Measurements from ENCODE around the gene STK33. TPM values are rescaled to one million over a fixed set of nuclear protein-coding genes. Genes with fewer than 3 reads are reported as not detected.

Gene STK33
- total and polyA plus RNA-seq, 2 donors (not counting 3 experiments of a cell fraction or from before 2014, with no cell fraction given) = 0.63 to 3.4 TPM

- TF ChIP-seq MAX (IDR thresholded peaks at IDR 0.05; ENCODE audit: insufficient read depth, insufficient read length) (no peak), CTCF (IDR thresholded peaks at IDR 0.05; ENCODE audit: extremely low read depth in 1 of 2, insufficient read depth in 1 of 2, low read depth in 1 of 2, low read length in 2 of 2) (no peak), EZH2 (IDR thresholded peaks at IDR 0.05; ENCODE audit: borderline replicate concordance, low read depth, low read length, severe bottlenecking) (no peak), JUN (IDR thresholded peaks at IDR 0.05; ENCODE audit: borderline replicate concordance, insufficient read depth, insufficient read length, low read depth) (no peak), MYC (IDR thresholded peaks at IDR 0.05; ENCODE audit: low read depth, low read length) (no peak), FOS (IDR thresholded peaks at IDR 0.05; ENCODE audit: borderline replicate concordance, insufficient read depth, low read length) (no peak), POLR2AphosphoS5 (IDR thresholded peaks at IDR 0.05; ENCODE audit: insufficient read depth, low read depth, low read length) (no peak)
- dilution Hi-C loops (cut with MboI; ENCODE audit: extremely low pct_ligation_motif_present, low sequenced_read_pairs) = no loop called here
- DNase-seq (ENCODE audit: low read depth, low spot score) (no peak), FAIRE-seq (no peak)
- Histone ChIP-seq H3K4me2 (ENCODE audit: insufficient read depth, low read length) (no peak overlapping the region), H3K9me3 (replicated peaks; ENCODE audit: control insufficient read depth, insufficient read depth, low read length) (no peaks in the 10 kb centered on the region), H3K4me3 (replicated peaks in 1 of 3; ENCODE audit: insufficient read depth in 1 of 3, low read depth in 1 of 3, low read length in 3 of 3) (no peak overlapping the region), H3K9me1 (replicated peaks; ENCODE audit: control insufficient read depth, extremely low read depth, insufficient read depth, low read length) (no peaks in the 10 kb centered on the region), H3K27ac (ENCODE audit: insufficient read depth, low read depth, low read length) (no peak overlapping the region), H4K20me1 (replicated peaks; ENCODE audit: control insufficient read depth, extremely low read depth, insufficient read depth, low read length) (no peaks in the 10 kb centered on the region), H3K4me1 (ENCODE audit: control insufficient read depth, extremely low read depth, insufficient read depth, low read length) (no peaks in the 10 kb centered on the region), H3K79me2 (ENCODE audit: control insufficient read depth, insufficient read depth, low read length) (no peaks in the 10 kb centered on the region), H3K36me3 (ENCODE audit: control insufficient read depth in 2 of 2, extremely low read depth in 1 of 2, insufficient read depth in 2 of 2, low read length in 2 of 2) (no peaks in the 10 kb centered on the region), H2AFZ (ENCODE audit: low read depth, low read length) (no peak overlapping the region), H3K27me3 (ENCODE audit: control insufficient read depth in 2 of 2, insufficient read depth in 2 of 2, low read length in 2 of 2) (peaks cover 0 to 1% of the 10 kb centered on the region in 2 experiments), H3K9ac (replicated peaks; ENCODE audit: extremely low read depth, insufficient read depth, low read length) (no peak overlapping the region)
- BruUV-seq (replicated peaks) = no TSS peak
- ChIA-PET CTCF (interaction anchor here (1.1 to 1.3 kb wide), 2 partner anchors 37 to 210 kb away, joined by 3 to 5 read pairs; no protein-coding TSS in a partner anchor), POLR2A (no interaction called here)
- intact Hi-C loops (cut with micrococcal nuclease) = loop anchor here (1.0 to 5.0 kb wide), 2 partner anchors 79 to 210 kb away; partner anchors contain the start of genes RPL27A and TRIM66
Observed at GRCh38 chr11:8603696-8604077, 9.7 kb upstream of the STK33 start.
